IMR-90 (cell line): ENCODE results near the gene KLF1. TPM values are rescaled to one million over a fixed set of nuclear protein-coding genes. Genes with fewer than 3 reads are reported as not detected.

Source experiments
- ATAC-seq: fragments of 200-7000 bp; cut with Tn5 transposase; 2 replicates; pipeline ENCODE4 v1.9.1; 2020; ENCODE audit warnings: low read depth, mild to moderate bottlenecking, moderate library complexity
- BruUV-seq: library from RNA; stranded (reverse); fragments of 400-500 nt; replicated peaks from 2 replicates; lab custom pipeline; 2021; lab: Mats Ljungman, UMichigan
- CTCF ChIA-PET: fragments of 300-600 bp; formaldehyde crosslinking; extraction: SDS; loops from one replicate; lab custom pipeline; 2021; ENCODE audit warnings: antibody characterized with exemption; lab: Yijun Ruan, JAX
- POLR2A ChIA-PET: fragments of 300-600 bp; sonication (Branson Sonifier 250); formaldehyde crosslinking; loops from one replicate; lab custom pipeline; 2022; ENCODE audit warnings: antibody characterized with exemption; ENCODE audit not compliant: unreplicated experiment; lab: Charles Lee
- DNase-seq: peaks from one replicate; pipeline ENCODE4 v3.0.0; 2013
- H2AFZ ChIP-seq: replicated peaks from 2 replicates; pipeline ENCODE3; 2013; ENCODE audit warnings: low read length, mild to moderate bottlenecking; ENCODE audit not compliant: poor library complexity
- H2AK5ac ChIP-seq: 2 replicates; pipeline ENCODE4 v1.6.1; 2013; ENCODE audit warnings: low read depth, low read length, inconsistent platforms
- H2AK9ac ChIP-seq: replicated peaks from 2 replicates; pipeline ENCODE3; 2013; ENCODE audit warnings: mild to moderate bottlenecking, low read depth, low read length, moderate library complexity; ENCODE audit not compliant: poor library complexity
- H2BK120ac ChIP-seq: 2 replicates; pipeline ENCODE4 v1.6.1; 2013; ENCODE audit warnings: low read depth, low read length, inconsistent platforms
- H2BK15ac ChIP-seq: 3 replicates; pipeline ENCODE4 v1.6.1; 2013; ENCODE audit warnings: low read depth, low read length, inconsistent platforms
- H2BK20ac ChIP-seq: 2 replicates; pipeline ENCODE4 v1.6.1; 2013; ENCODE audit warnings: low read depth, mild to moderate bottlenecking, inconsistent platforms, low read length, moderate library complexity
- H2BK5ac ChIP-seq: 2 replicates; pipeline ENCODE4 v1.6.1; 2013; ENCODE audit warnings: mild to moderate bottlenecking, low read depth, low read length, inconsistent platforms; ENCODE audit not compliant: poor library complexity, severe bottlenecking
- H3K14ac ChIP-seq: replicated peaks from 2 replicates; pipeline ENCODE4 v1.6.1; 2013; ENCODE audit warnings: low read depth, low read length, inconsistent platforms
- H3K18ac ChIP-seq: 2 replicates; pipeline ENCODE4 v1.6.1; 2013; ENCODE audit warnings: low read depth, low read length, control low read depth
- H3K23ac ChIP-seq: 2 replicates; pipeline ENCODE4 v1.6.1; 2013; ENCODE audit warnings: low read depth, low read length, inconsistent platforms
- H3K27ac ChIP-seq: 2 replicates; pipeline ENCODE4 v1.5.1; 2013; ENCODE audit warnings: mild to moderate bottlenecking, control low read depth, low read length; ENCODE audit not compliant: insufficient read depth
- H3K27me3 ChIP-seq: 2 replicates; pipeline ENCODE4 v1.6.1; 2013; ENCODE audit warnings: low read length; ENCODE audit not compliant: control insufficient read depth, insufficient read depth
- H3K36me3 ChIP-seq: 2 replicates; pipeline ENCODE4 v1.6.1; 2013; ENCODE audit warnings: low read length, mixed read lengths; ENCODE audit not compliant: control insufficient read depth, insufficient read depth
- H3K4ac ChIP-seq: 2 replicates; pipeline ENCODE4 v1.6.1; 2013; ENCODE audit warnings: low read depth, low read length, inconsistent platforms
- H3K4me1 ChIP-seq: 2 replicates; pipeline ENCODE4 v1.6.1; 2013; ENCODE audit warnings: low read length, mixed read lengths; ENCODE audit not compliant: control insufficient read depth, insufficient read depth
- H3K4me2 ChIP-seq: 2 replicates; pipeline ENCODE4 v1.6.1; 2013; ENCODE audit warnings: low read depth, mild to moderate bottlenecking, control low read depth, low read length, moderate library complexity
- H3K4me3 ChIP-seq: 2 replicates; pipeline ENCODE4 v1.5.1; 2013; ENCODE audit warnings: low read depth, mild to moderate bottlenecking, control low read depth, low read length, moderate library complexity; ENCODE audit not compliant: insufficient read depth
- H3K56ac ChIP-seq: 2 replicates; pipeline ENCODE4 v1.6.1; 2013; ENCODE audit warnings: low read length, inconsistent platforms; ENCODE audit not compliant: insufficient read depth; ENCODE audit errors: extremely low read depth
- H3K79me1 ChIP-seq, 2 experiments: 2 replicates each; pipeline ENCODE4 v1.6.1; 2013; ENCODE audit warnings: low read length in 2 of 2, inconsistent platforms in 1 of 2, low read depth in 1 of 2
- H3K9ac ChIP-seq: 2 replicates; pipeline ENCODE4 v1.6.1; 2013; ENCODE audit warnings: low read depth, low read length, control low read depth
- H3K9me1 ChIP-seq: 2 replicates; pipeline ENCODE4 v1.6.1; 2013; ENCODE audit warnings: low read length, inconsistent platforms; ENCODE audit not compliant: insufficient read depth
- H3K9me3 ChIP-seq: 2 replicates; pipeline ENCODE4 v1.6.1; 2013; ENCODE audit warnings: low read length; ENCODE audit not compliant: control insufficient read depth, insufficient read depth
- H4K20me1 ChIP-seq: 2 replicates; pipeline ENCODE4 v1.6.1; 2013; ENCODE audit warnings: low read length, inconsistent platforms; ENCODE audit not compliant: insufficient read depth
- H4K5ac ChIP-seq: 2 replicates; pipeline ENCODE4 v1.6.1; 2013; ENCODE audit warnings: mild to moderate bottlenecking, low read depth, low read length, control low read depth
- H4K8ac ChIP-seq, 2 experiments: 2 replicates each; pipeline ENCODE4 v1.6.1; 2013; ENCODE audit warnings: low read depth in 2 of 2, low read length in 2 of 2, control low read depth in 1 of 2, inconsistent platforms in 1 of 2
- H4K91ac ChIP-seq: 2 replicates; pipeline ENCODE4 v1.6.1; 2013; ENCODE audit warnings: low read depth, low read length, inconsistent platforms; ENCODE audit not compliant: insufficient read depth
- BHLHE40 ChIP-seq: fragments of 150-350 bp; IDR thresholded peaks from 2 replicates; pipeline ENCODE4 v1.6.1; 2016; ENCODE audit warnings: mild to moderate bottlenecking, low read depth, low read length
- CEBPB ChIP-seq: IDR thresholded peaks from 2 replicates; pipeline ENCODE4 v1.6.1; 2012; ENCODE audit warnings: low read depth, low read length, improper control_type of control experiment
- CHD1 ChIP-seq: IDR thresholded peaks from 2 replicates; pipeline ENCODE4 v1.6.1; 2012; ENCODE audit warnings: low read depth, low read length, improper control_type of control experiment
- FOS ChIP-seq: fragments of 150-350 bp; IDR thresholded peaks from 2 replicates; pipeline ENCODE4 v1.6.1; 2016; ENCODE audit warnings: low read depth, low read length
- MAFK ChIP-seq: IDR thresholded peaks from 2 replicates; pipeline ENCODE4 v1.6.1; 2012; ENCODE audit warnings: low read depth, low read length, improper control_type of control experiment
- MAZ ChIP-seq: IDR thresholded peaks from 2 replicates; pipeline ENCODE4 v1.6.1; 2012; ENCODE audit warnings: low read depth, mild to moderate bottlenecking, low read length, improper control_type of control experiment, moderate library complexity, borderline replicate concordance
- MXI1 ChIP-seq: IDR thresholded peaks from 2 replicates; pipeline ENCODE4 v1.6.1; 2012; ENCODE audit warnings: low read depth, mild to moderate bottlenecking, low read length, moderate library complexity, borderline replicate concordance
- NFE2L2 ChIP-seq: fragments of 150-350 bp; IDR thresholded peaks from 2 replicates; pipeline ENCODE4 v1.6.1; 2016; ENCODE audit warnings: low read depth, mild to moderate bottlenecking, low read length
- RAD21 ChIP-seq: IDR thresholded peaks from 2 replicates; pipeline ENCODE4 v1.6.1; 2012; ENCODE audit warnings: low read length, improper control_type of control experiment
- RFX5 ChIP-seq: IDR thresholded peaks from 2 replicates; pipeline ENCODE4 v1.8.0; 2012; ENCODE audit warnings: low read depth, mild to moderate bottlenecking, low read length, moderate library complexity
- SMC3 ChIP-seq: fragments of 150-350 bp; IDR thresholded peaks from 2 replicates; pipeline ENCODE4 v1.6.1; 2016; ENCODE audit warnings: low read depth, mild to moderate bottlenecking, antibody characterized with exemption, low read length, moderate library complexity
- USF2 ChIP-seq: fragments of 150-350 bp; IDR thresholded peaks from 2 replicates; pipeline ENCODE4 v1.6.1; 2017; ENCODE audit warnings: mild to moderate bottlenecking, antibody characterized with exemption, low read length, low read depth
- WGBS, 2 experiments: methylation state at CpG; one replicate each; pipeline versions ENCODE4 v1.1.5 to v1.1.7; 2013; ENCODE audit warnings: missing lambda C conversion rate in 2 of 2; ENCODE audit not compliant: insufficient read length in 1 of 2; ENCODE audit errors: extremely low coverage in 2 of 2; 5-methylcytosine and 5-hydroxymethylcytosine counted together
- dilution Hi-C: fragments of 300-500 bp; cut with HindIII; formaldehyde crosslinking; loops from one replicate; pipeline ENCODE4 v1.14.3; 2018; ENCODE audit warnings: low sequenced_read_pairs; ENCODE audit not compliant: unreplicated experiment
- in situ Hi-C: fragments of 300-500 bp; cut with MboI; formaldehyde crosslinking; loops from 3 replicates; pipeline ENCODE4 v1.14.3; 2019; ENCODE audit warnings: low sequenced_read_pairs, inconsistent platforms, mixed read lengths
- intact Hi-C: fragments of 100-400 bp; cut with micrococcal nuclease; formaldehyde crosslinking; loops from 2 replicates; pipeline ENCODE4 v1.10.0; 2022
- polyA plus RNA-seq, 3 experiments: library from polyadenylated mRNA; depleted of rRNA; stranded (reverse); fragments of >200 nt; gene quantifications; 2 replicates each; pipeline ENCODE4 v1.2.3, GENCODE V29; 2012; ENCODE audit warnings: low replicate concordance in 1 of 3
- total RNA-seq: library from RNA; depleted of rRNA; stranded (reverse); fragments of >200 nt; gene quantifications from 2 replicates; pipeline ENCODE4 v1.2.3, GENCODE V29; 2012
- TF ChIP-seq, protein P1 (sequence below): fragments of 150-350 bp; IDR thresholded peaks from 2 replicates; pipeline ENCODE4 v1.6.1; 2016; ENCODE audit warnings: low read depth, mild to moderate bottlenecking, low read length, moderate library complexity, borderline replicate concordance
- TF ChIP-seq, protein P2 (sequence below): conservative IDR thresholded peaks from 2 replicates; pipeline ENCODE4 v1.5.1; 2012; ENCODE audit warnings: mild to moderate bottlenecking, low read depth, low read length, improper control_type of control experiment

KLF1 gene
- total and polyA plus RNA-seq, 2 of the 4 experiments (the other 2 are of a cell fraction), result not detected

- H3K14ac ChIP-seq, result no peak overlapping the region
- H3K56ac ChIP-seq, result no peak overlapping the region
- peaks cover 21% of the 10 kb centered on the region for H4K20me1 ChIP-seq
- in situ Hi-C loops, result loop anchor here (5.0 kb wide), 1 partner anchor 63 kb away; no protein-coding TSS in a partner anchor
- no TSS peak for BruUV-seq
- no peak overlapping the region for H3K23ac ChIP-seq
- peaks cover 11% of the 10 kb centered on the region; the same call in 1 of the 2 replicates for H3K9me1 ChIP-seq
- WGBS, 2 experiments, result 0% methylated on average over 11 of the region's 39 CpGs; no CpG with 5 or more reads in 1 of the 2 experiments
- no peak overlapping the region for H2BK5ac ChIP-seq
- no peak overlapping the region for H3K18ac ChIP-seq
- H3K4me1 ChIP-seq, result peaks cover 4% of the 10 kb centered on the region; the same call in 1 of the 2 replicates
- H3K27ac ChIP-seq, result no peak overlapping the region
- DNase-seq (no peak), ATAC-seq (no peak)
- intact Hi-C loops, result no loop called here
- H4K5ac ChIP-seq, result no peak overlapping the region
- H2BK20ac ChIP-seq, result no peak overlapping the region
- POLR2A ChIA-PET, result no interaction called here
- H2BK15ac ChIP-seq, result no peak overlapping the region
- no peaks in the 10 kb centered on the region for H3K79me1 ChIP-seq
- dilution Hi-C loops, result no loop called here
- no peaks in the 10 kb centered on the region for H3K36me3 ChIP-seq
- no peak overlapping the region for H3K4me2 ChIP-seq
- CTCF ChIA-PET, result interaction anchor here (0.5 to 0.9 kb wide), 2 partner anchors 12 to 33 kb away, joined by 3 read pairs; partner anchors contain the start of genes PRDX2 and THSD8
- H3K4me3 ChIP-seq, result no peak overlapping the region
- no peaks in the 10 kb centered on the region; the same call in 1 of the 2 replicates for H3K9me3 ChIP-seq
- H2AFZ ChIP-seq, result peak overlapping the region; percentile 51
- no peak overlapping the region for H2AK9ac ChIP-seq
- no peak overlapping the region for H4K8ac ChIP-seq
- no peak overlapping the region for H4K91ac ChIP-seq
- H2AK5ac ChIP-seq, result no peak overlapping the region
- H2BK120ac ChIP-seq, result no peak overlapping the region
- H3K27me3 ChIP-seq, result peaks cover 65% of the 10 kb centered on the region
- H3K9ac ChIP-seq, result no peak overlapping the region
- no peak overlapping the region for H3K4ac ChIP-seq
- TF ChIP-seq CEBPB, result no peak
- TF ChIP-seq, protein P1, sequence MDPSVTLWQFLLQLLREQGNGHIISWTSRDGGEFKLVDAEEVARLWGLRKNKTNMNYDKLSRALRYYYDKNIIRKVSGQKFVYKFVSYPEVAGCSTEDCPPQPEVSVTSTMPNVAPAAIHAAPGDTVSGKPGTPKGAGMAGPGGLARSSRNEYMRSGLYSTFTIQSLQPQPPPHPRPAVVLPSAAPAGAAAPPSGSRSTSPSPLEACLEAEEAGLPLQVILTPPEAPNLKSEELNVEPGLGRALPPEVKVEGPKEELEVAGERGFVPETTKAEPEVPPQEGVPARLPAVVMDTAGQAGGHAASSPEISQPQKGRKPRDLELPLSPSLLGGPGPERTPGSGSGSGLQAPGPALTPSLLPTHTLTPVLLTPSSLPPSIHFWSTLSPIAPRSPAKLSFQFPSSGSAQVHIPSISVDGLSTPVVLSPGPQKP, result no peak
- no peak for TF ChIP-seq RAD21
- TF ChIP-seq NFE2L2, result no peak
- TF ChIP-seq, protein P2, sequence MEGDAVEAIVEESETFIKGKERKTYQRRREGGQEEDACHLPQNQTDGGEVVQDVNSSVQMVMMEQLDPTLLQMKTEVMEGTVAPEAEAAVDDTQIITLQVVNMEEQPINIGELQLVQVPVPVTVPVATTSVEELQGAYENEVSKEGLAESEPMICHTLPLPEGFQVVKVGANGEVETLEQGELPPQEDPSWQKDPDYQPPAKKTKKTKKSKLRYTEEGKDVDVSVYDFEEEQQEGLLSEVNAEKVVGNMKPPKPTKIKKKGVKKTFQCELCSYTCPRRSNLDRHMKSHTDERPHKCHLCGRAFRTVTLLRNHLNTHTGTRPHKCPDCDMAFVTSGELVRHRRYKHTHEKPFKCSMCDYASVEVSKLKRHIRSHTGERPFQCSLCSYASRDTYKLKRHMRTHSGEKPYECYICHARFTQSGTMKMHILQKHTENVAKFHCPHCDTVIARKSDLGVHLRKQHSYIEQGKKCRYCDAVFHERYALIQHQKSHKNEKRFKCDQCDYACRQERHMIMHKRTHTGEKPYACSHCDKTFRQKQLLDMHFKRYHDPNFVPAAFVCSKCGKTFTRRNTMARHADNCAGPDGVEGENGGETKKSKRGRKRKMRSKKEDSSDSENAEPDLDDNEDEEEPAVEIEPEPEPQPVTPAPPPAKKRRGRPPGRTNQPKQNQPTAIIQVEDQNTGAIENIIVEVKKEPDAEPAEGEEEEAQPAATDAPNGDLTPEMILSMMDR, result no peak
- TF ChIP-seq BHLHE40, result no peak
- no peak for TF ChIP-seq MAFK
- no peak for TF ChIP-seq SMC3
- TF ChIP-seq USF2, result no peak
- TF ChIP-seq MXI1, result no peak
- TF ChIP-seq CHD1, result no peak
- TF ChIP-seq FOS, result no peak
- TF ChIP-seq MAZ, result no peak
- no peak for TF ChIP-seq RFX5
Measured at GRCh38 chr19:12834976-12835757, 51.8 kb downstream of the KLF1 start.
